Putamen (tissue), 1 donor: Measurements from ENCODE around the gene KCNK13.
A peak's percentile ranks its signal among the peaks of the same experiment; 100 is the strongest.
"Not testable (repeated sequence)": the region's sequence is repeated elsewhere in the genome, so short reads cannot be mapped to it uniquely, and the experiment has no call there.

Experiments used
- DNase-seq: peaks from one replicate; pipeline ENCODE4 v3.0.0-alpha.2; 2016; ENCODE audit warnings: low spot score

KCNK13 gene

DNA sequence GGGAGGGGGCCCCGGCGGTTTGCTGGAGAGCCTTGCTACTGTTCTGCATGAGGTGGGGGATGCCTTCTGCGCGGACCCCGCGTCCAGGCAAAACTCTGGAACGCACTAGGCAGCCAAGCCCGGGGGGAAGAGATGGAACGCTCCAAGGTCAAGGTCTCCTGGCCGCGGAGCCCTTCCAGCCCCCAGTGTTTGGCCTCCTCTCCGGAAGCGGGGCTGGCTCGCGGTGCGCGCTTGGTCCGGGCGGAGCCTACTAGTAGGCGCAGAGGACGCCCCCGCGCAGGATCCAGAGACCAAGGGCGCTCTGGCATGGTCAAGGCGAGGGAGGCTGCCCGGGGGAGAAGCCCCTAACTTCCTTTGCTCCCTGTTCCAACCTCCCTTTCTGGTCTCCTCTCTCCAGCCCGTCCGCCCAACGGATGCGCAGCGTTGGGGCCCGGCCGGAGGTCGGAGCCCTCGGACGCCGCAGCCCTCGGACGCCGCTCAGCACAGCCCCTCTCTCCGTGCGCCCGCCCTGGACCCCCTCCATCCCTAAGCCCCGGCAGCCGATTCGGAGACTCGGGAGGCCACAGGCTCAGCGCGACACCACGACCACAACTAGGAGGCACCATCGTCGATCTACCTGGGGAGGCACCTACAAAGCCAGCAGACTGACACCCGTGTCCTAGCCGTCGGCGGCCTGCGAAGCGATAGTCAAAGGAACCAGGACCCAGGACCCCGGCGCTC, 669 bp upstream of the KCNK13 start:
- DNase-seq, result no peak

DNA sequence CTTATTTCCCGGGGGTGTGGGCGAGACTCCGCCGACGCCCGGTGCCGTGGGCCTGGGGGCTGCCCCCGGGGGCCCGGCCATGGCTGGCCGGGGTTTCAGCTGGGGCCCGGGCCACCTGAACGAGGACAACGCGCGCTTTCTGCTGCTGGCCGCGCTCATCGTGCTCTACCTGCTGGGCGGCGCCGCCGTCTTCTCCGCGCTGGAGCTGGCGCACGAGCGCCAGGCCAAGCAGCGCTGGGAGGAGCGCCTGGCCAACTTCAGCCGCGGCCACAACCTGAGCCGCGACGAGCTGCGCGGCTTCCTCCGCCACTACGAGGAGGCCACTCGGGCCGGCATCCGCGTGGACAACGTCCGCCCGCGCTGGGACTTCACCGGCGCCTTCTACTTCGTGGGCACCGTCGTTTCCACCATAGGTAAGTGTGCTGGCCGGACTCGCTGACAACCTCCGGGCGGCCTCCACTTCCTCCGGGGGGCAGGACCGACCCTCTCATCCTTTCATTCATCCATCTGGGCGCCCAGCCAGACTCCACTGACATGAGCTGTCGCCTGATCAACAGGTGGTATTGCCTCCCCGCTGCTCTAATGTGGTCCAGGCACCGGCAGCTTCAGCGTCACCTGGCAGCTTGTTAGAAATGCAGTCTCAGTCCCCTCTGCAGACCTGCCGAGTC, 467 bp downstream of the KCNK13 start:
- DNase-seq, result no peak

DNA sequence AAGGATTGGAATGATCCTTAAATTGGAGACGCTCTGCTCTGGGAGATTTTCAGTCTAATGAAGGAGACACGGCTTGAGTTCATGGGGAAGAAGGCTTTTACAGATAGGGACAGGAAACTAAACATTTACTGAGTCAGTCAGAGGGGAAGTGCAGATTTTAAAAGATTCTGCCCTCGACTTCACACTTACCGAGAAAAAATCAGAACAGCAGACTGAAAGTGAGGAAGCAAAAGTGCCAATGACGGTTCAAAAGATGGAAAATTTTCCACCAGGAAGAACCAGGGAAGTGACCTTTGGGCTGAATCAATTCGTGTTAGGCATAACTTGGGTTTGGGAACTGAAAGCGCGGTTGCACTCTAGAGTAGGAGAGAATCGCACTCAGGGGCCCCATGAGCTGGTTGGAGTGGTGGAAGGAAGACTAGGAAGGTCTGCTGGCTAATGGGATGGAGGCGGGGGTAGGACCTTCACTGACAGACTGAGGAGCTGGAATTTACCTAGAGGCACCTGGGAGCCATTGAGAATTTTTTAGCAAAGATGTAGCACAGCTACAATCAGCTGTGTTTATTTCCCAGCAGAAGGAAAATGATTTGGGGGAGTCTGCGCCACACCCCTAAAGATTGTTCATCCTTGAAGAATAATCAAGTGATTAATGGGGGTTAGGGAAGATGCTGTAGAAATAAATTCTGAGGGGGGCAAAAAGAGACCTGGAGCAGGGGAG, 1.2 kb downstream of the KCNK13 start:
- no peak for DNase-seq

DNA sequence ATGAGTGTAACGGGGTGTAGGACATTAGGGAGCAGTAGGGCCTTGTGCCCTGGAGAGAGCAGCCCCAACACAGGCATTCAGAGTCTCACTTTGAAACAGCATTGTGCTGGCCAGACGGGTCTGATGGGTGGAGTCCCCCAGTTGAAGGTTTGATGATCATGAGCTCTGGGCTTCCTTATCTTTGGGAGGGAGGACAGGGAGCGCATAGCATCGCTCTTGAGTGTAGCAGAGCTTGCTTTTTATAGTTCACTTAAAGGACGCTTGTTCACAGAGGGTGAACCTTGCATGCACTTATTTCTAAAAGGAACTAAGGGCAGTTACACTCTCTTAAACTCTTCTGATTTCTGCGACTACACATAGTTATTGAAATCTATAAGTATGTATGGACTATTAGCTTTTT, 10.6 kb downstream of the KCNK13 start:
- DNase-seq, result no peak

DNA sequence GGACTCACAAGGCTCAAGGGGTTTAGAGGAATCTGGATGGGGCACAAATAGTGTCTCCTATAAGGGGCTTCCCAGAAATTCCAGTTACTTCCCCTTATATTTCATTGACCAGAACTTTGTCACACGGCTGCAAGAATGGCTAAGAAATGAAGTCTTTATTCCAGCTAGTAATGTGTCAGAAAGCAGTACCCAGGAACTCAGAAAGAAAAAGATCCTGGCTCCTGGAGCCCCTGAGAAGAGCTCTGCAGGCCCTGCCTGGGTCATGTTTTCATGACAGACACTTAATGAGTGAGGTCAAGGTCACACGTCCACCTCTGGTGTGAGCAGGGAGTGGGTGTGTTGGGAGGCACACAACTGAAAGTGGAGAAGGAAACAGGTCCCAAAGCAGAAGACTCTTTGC, 17.8 kb downstream of the KCNK13 start:
- DNase-seq, result no peak

DNA sequence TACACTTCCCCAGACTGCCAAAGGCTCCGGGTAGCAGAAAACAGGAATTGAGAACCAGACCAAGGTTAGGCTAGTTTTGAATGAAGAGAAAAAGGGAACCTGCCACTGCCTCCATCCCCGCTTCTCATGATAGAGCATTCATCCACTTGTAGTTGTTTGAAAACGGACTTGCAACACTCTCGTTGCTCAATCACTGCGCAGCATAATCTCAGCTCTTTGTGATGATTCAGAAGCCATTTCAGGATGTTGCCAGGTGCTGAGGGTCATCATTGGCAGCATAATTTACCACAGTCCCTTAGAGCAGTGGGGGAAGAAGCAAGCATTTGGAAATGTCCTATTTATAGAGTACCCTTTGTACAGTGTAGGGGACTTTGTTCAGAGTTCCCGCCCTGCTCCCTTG, 25.6 kb downstream of the KCNK13 start:
- peak; percentile 47 for DNase-seq

DNA sequence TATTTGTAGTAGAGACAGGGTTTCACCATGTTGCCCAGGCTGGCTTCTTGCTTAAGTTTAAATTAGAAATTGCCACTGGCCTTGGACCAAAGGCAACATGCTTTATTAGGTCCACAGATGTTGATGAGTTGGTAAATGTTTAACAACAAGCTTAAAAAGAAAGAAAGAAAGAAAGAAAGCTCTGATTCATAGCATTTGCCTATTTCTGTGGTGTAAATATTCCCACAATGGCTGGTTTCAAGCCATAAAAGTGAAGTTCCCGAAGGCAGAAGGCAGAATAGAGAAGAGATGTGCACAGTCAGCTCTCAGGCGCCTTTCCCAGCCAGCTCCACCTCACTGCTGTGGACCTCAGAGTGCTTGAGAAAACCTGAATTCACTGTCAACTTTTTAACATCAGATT, 26.4 kb downstream of the KCNK13 start:
- DNase-seq, result no peak

DNA sequence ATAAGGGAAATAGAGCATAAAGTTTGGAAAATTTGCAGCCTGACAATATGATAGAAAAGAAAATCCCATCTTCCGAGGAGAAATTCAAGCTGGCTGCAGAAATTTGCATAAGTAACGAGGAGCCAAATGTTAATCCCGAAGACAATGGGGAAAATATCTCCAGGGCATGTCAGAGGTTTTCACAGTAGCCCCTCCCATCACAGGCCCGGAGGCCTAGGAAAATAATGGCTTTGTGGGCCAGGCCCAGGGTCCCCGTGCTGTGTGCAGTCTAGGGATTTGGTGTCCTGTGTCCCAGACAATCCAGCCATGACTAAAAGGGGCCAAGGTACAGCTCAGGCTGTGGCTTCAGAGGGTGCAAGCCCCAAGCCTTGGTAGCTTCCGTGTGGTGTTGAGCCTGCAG, 27.7 kb downstream of the KCNK13 start:
- not testable (repeated sequence) for DNase-seq

DNA sequence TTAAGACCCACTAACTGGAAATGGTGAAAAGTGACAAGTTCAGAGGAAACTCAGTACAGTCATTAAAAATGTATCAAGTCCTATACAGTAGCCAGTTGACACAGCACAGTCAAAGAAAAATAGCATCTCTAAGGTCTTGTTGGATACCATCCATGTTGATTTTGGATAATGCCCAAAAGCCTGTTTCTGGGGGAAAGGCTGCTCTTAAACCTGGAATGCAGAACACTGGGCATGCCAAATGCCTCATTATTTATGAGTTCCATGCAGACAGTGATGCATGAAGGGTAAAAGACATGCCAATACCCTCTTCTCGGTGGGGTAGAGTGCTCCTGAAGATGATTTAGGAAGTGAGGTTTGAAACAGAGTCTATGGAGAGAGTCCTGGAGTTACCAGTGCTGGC, 29.6 kb downstream of the KCNK13 start:
- DNase-seq, result no peak

DNA sequence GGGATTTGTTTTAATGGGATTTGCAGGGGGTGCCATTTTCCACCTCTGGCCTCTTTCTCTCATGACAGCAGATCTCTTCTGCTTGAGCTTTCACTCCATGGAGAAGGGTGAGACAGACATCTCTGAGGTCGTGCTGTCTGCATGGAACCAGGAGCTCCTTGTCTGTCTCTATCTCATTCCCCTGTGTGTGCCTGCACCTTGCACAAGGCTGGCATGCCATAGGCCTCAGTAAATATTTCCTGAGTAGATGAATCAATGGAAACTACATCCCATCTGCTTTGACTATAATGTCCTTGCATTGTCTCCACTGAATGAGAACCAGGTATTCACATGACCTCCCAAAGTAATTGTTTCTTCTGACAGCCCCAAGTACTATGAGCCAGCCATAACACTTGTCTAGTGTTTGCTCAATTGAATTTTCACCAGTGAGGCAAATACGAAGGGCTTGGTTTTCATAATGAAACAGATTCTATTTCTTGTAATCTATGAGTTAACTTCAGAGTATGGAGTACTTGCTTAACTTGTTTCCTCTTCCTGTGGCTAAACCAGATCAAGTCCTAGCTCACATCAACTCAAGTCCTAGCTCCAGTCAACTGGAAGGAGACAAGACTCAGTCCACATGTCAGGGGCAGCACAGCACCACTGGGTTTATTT, 32.3 kb downstream of the KCNK13 start:
- no peak for DNase-seq

DNA sequence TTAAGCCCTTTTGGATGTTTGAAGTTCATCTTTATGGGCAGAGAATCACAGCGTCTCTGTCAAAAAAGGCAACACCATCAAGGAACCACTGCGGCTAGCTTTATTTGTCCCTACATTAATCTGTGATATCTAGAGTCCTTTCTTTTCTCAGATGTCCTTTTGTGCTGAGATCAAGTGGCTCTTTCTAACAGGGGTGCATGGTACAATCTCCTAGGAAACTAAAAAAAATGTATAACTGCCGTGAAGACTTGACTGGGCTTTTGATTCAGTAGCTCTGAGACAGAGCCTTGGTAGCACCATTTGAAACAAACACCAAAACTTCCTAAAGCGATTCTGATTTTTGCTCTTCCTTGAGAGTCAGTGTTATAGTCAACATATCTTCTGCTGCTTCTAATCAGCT, 33.3 kb downstream of the KCNK13 start:
- no peak for DNase-seq

DNA sequence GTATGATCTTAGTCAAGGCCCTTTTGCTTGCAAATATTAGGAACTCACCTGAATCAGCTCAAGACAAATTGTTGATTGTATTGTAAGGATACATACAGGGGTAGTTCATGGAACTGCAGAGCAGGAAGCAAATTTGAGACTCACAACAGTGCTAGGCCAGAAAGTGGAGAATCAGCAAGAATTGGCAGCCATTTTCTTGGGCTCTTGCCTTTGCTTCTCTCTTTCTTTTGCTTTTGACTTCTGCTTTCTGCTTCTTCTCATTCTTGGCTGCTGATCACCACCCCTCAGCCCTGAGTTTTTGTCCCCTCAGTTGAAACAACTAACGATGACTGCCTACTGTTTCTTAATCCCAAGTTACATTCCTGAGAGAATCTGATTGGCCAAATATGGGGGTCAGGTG, 34.8 kb downstream of the KCNK13 start:
- DNase-seq, result no peak

DNA sequence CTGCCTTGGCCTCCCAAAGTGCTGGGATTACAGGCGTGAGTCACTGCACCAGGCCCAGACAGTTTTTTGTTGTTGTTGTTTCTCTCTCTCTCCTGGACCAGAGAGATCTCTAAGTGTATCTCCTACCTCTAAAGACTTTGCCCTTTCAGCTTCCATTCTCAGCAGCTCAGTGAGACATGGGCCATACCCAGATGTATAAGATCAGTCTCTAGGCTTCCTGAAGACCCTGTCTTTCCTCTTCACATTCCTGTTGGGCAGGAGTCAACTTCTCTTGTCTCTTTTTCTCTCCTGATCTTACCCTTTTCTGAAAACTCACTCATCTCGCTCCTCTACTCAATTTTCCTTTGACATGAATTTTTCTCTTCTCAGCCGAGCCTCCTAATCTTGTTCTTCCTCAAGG, 42.0 kb downstream of the KCNK13 start:
- no peak for DNase-seq

DNA sequence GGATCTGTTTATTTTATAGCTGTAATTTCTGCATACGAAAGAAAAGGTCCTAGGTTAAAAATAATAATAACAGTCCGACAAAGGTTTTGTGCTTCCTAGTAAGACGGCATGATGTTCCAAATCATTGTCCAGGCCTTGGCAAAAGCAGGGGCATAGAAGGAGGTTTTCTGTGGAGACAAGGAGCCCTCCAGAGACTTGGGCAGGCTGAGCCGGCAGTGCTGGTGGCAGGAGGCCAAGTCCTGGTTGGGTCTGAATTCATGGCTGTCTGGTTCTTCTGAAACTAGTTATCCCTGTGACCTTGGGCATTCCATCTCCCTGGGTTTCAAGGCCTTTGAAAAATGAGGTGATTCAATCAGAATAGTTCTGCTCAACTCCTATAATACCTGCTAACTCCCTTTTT, 44.0 kb downstream of the KCNK13 start:
- DNase-seq, result no peak

DNA sequence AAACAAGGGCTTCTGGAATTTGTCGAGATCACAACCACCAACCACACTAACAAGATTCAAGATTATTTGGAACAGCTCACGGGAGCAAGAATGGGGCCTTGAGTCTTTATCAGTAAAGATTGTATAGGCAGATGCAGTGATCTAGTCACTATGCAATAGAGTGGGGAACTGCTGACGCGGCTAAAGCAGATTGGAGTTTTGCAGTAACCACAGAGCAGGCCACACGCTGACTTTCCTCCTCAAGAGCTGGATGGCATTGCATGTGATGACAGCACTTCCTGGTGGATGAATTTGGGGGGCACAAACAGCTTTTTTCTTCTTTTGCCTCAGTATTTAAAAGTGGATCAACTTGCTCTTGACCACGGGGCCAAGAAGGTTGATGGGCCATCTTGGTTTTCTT, 46.0 kb downstream of the KCNK13 start:
- DNase-seq, result no peak

DNA sequence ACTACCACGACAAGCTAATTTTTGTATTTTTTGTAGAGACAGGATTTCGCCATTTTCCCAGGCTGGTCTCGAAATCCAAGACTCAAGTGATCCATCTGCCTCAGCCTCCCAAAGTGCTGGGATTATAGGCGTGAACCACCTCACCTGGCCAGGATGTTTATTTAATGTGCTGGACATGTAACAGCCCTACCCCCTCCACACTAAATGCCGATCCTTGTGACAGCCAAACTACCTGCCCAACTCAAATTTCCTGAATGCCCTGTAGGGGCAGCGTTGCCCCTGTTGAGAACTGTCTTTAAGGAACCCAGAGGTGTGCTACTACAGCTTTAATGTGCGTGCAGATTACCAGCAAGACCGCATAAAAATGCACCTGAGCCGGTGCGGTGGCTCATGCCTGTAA, 48.1 kb downstream of the KCNK13 start:
- DNase-seq, result no peak

DNA sequence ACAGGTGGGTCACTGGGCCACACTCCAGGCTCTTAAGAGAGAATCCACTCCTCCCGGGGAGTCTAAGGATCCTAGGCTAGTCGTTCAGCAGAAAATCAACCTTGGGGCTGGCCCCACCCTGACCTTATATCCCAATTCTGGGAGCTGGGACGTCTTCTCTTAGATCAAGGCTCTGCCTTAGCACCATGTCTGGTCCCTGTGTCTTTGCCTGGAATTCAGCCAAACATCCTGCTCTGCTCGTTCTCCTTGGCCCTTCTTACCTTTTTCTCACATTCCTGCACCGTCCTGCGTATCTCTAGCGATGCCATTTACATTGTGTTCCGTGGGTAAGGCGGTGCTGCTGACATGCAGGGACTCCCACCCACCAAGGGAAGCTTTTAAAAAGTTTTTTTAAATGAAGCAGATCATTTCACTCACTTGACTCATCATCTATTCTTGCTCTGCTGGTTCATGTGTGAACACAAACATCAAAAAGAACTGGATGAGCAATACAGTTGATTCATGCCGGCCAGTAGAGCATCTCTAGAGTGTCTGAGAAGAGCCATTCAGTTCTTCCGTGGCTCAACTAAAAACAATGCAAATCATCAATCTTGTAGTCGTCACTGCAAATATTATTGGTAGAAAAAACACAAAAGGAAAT, 50.2 kb downstream of the KCNK13 start:
- no peak for DNase-seq

DNA sequence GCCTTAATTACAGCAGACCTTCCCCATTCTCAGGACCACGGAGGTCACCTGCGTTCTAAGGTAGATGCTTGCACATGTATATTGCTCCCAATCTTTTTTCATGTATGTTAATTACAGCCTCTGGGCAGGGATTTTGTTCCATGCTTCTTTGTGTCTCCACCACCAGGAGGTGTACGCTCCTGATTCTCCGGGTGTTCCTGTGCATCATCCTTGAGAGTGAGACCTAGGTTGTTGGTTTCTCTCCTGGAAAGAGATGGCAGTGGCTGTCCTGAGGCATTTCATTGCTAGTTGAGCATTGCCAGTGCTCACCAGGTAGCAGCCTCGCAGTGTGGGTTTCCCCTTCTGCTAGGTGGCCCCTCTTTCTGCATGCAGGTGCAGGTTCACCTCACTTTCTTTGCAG, 52.8 kb downstream of the KCNK13 start:
- no peak for DNase-seq

DNA sequence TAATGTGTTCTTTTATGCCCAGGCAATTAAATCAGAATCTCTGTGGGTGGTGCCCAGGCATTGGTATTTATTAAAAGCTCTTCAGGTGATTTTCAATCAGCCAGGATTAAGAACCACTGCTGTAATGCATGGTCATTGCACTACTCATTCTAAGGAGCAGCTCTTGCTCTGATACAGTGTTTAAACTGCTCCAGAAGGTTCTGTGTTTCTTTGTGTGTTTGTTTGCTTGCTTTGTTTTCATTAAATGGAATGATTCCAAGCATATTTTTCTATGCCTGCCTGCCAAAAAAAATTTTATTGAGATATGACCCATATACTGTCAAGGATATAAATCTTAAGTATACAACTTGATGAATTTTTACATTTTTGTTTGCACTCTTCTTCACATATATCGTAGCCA, 54.0 kb downstream of the KCNK13 start:
- no peak for DNase-seq

DNA sequence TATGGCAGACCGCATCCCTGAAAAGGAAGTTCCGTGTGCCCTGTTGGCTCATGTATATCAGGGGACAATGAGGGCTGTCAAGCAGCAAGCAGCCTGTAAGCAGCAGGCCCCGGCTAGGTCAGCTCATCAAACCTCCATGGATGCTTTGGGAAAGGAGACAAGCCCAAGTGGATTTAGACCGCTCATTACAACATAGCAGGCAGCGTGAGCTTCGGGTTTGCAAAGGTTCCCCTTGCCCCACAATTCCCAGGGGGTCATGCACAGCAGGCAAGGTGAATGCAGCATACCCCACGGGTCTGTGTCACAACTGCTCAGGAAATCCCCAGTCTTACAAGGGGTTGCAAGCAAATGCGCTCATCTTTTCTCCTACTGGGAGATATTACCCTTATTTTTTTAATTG, 54.6 kb downstream of the KCNK13 start:
- DNase-seq, result no peak

DNA sequence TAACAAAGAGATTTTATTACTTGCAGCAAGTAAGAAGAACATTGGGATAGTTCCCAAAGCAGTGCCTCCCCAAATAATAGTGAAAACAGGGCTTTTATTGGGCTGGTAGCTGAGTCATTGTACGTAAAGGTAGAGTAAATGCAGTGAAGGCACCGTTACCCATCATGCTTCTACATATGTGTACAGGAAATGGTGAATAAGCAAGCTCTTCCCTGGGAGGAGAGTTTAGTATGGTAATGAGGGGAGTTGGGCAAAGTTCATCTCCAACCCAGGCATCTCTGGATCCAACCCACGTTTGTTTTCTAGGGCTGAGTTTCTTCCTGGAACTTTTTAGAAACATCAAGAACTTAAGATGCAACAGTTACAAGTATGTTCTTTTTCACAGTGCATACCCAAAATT, 56.2 kb downstream of the KCNK13 start:
- no peak for DNase-seq

DNA sequence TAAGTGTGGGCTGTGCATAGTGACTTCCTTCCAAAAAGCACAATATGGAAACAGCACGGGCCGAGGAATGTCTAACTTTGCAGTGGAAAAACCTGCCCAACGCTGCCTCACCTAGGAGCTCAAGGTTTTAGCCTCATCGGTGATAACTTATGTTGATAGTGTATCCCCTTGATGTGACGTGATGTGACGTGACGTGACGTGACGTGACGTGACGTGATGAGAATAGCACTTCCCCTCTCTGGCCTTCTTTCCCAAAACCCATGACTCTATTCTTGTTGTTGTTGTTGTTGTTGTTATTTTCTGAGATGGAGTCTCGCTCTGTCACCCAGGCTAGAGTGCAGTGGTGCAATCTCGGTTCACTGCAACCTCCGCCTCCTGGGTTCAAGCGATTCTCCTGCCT, 64.5 kb downstream of the KCNK13 start:
- DNase-seq, result no peak
